ENCODE data around the gene YJEFN3.

DNA sequence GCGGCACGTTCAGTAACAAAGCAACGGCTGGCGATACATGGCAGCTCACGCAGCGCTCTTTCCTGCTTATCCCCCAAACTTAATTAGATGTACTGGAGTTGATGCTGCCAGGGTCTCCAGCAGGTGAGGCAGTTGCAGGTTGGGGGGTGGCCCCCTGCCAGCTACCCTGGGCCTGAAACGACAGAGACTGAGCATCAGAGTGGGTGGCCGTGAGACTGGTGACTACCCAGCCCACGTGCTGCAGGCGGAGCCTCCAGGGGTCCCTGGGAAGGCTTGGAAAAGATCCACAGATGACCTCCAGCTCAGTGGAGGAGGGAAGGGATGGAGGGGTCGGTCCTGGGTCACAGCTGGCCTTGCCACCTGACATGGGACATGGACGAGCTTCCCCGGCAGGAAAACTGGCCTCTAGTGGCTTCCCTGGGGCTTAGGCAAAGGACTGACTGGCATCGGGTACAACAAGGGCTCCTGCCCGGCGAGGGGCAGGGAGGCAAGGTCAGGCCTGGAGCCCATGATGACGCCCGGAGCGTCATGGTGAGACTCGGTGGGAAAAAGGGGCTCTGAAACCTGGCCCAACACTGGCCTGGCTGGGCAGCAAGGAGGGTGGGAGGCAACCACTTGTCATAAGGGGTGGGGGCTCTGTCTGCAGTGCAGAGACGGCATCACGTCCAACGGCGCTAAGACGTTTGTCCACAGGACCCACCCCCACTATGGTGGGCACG lies 33.4 kb downstream of the YJEFN3 start:
- TF ChIP-seq, protein P1, sequence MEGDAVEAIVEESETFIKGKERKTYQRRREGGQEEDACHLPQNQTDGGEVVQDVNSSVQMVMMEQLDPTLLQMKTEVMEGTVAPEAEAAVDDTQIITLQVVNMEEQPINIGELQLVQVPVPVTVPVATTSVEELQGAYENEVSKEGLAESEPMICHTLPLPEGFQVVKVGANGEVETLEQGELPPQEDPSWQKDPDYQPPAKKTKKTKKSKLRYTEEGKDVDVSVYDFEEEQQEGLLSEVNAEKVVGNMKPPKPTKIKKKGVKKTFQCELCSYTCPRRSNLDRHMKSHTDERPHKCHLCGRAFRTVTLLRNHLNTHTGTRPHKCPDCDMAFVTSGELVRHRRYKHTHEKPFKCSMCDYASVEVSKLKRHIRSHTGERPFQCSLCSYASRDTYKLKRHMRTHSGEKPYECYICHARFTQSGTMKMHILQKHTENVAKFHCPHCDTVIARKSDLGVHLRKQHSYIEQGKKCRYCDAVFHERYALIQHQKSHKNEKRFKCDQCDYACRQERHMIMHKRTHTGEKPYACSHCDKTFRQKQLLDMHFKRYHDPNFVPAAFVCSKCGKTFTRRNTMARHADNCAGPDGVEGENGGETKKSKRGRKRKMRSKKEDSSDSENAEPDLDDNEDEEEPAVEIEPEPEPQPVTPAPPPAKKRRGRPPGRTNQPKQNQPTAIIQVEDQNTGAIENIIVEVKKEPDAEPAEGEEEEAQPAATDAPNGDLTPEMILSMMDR (IDR thresholded peaks at IDR 0.05; ENCODE audit: extremely low read depth in 1 of 2, insufficient read depth in 1 of 2, low read depth in 1 of 2, low read length in 2 of 2) = no peak
- TF ChIP-seq EZH2 (IDR thresholded peaks at IDR 0.05; ENCODE audit: borderline replicate concordance, low read depth, low read length, severe bottlenecking) (no peak), POLR2AphosphoS5 (IDR thresholded peaks at IDR 0.05; ENCODE audit: insufficient read depth, low read depth, low read length) (no peak), JUN (IDR thresholded peaks at IDR 0.05; ENCODE audit: borderline replicate concordance, insufficient read depth, insufficient read length, low read depth) (no peak), MYC (IDR thresholded peaks at IDR 0.05; ENCODE audit: low read depth, low read length) (no peak)
